ENCODE data around the gene LRRC71.

Gene LRRC71

DNA sequence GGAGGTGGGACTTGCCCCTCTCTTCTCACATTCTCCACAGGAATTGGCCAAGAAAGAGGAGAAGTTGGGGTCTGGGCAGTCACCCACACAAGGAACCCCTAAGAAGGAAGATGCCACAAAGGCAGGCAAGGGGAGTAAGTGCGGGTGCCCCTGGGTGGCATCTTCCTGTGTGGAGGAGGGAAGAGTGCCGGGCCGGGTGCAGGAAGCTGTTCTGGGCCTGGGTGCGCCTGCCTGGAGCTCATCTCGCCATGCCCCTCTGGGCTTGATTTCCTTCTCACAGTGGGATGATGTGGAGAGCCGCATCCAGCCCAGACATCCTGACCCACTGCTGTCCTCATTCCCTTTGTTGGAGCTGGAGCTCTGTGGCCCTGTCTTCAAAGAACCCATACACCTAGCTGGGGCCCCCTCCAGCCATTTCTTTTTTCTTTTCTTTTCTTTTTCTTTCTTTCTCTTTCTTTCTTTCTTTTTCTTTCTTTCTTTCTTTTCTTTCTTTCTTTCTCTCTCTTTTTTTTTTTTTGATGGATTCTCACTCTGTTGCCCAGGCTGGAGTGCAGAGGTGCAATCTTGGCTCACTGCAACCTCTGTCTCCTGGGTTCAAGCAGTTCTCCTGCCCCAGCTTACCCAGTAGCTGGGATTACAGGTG is 9.3 kb downstream of the LRRC71 start:
- DNase-seq = no peak

GRCh38 chr1:156930483-156930882 is 10.1 kb downstream of the LRRC71 start:
- DNase-seq = no peak

GRCh38 chr1:156931211-156931952 is 10.9 kb downstream of the LRRC71 start:
- DNase-seq = no peak

GRCh38 chr1:156931974-156932710 is 11.7 kb downstream of the LRRC71 start:
- no peak for DNase-seq

DNA sequence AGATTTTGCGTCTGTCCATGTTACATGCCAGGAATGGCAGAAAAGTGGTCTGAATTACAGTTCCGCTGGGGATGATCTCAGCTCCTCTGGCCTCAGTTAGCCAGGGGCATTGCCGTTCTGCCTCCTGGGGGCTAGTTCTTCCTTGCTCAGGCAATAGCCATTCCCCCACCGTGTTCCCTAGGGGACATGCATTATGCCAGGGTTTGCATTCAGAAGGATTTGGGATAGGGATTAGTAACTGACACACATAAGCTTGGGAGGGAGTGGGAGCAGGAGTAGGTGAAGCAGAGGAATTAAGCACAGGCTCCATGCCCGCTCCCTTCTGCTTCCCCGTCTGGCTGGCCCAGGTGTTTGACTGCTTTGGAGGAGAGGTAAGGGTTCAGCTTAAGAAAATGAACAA is 12.7 kb downstream of the LRRC71 start:
- DNase-seq = no peak

- no peak for DNase-seq
These were observed 15.2 kb downstream of the LRRC71 start for GRCh38 chr1:156935505-156936128.

GRCh38 chr1:156936191-156936590 is 15.8 kb downstream of the LRRC71 start:
- DNase-seq = no peak

- DNase-seq = no peak
These were observed 16.3 kb downstream of the LRRC71 start for GRCh38 chr1:156936721-156937220.

DNA sequence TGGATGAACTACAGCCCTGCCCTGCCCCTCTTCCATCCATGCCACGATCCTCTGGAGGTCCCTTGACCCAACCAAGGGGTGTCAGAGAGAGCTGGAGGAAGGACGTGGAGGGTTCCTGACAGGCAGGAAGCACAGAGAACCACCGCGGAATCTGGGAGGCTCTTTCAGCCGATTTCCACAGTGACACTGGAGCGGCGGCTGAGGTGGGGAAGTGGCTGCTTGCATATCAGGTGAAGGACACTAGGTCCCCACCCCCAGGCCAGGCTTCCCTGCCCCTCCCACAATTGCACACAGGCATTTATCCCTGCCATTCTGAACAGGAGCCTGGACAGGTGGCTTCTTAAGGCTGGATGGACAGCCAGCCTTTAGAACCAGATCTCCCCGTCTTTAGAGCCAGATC is 17.5 kb downstream of the LRRC71 start:
- DNase-seq = no peak

DNA sequence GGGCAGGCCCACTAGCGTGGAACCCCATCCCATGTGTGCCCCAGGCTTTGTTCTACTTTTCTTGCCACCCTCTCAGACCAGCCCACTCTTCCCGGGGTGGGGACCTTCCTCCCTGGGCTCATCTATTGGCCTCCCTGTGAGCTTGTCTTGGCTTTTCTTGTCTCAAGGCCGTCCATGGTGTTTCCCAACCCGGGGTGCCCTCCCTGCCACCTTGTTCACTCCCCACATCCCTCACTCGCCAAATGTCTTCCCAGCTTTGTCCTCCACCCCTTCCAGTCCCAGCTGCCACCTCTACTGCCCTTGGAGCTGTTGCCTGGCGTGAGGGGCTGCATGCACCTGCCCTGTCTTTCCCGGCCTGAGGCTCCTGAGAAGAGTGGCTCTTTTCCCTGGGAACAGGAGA is 18.4 kb downstream of the LRRC71 start:
- no peak for DNase-seq

- DNase-seq = no peak
These were observed 19.4 kb downstream of the LRRC71 start for GRCh38 chr1:156939786-156940334.

DNA sequence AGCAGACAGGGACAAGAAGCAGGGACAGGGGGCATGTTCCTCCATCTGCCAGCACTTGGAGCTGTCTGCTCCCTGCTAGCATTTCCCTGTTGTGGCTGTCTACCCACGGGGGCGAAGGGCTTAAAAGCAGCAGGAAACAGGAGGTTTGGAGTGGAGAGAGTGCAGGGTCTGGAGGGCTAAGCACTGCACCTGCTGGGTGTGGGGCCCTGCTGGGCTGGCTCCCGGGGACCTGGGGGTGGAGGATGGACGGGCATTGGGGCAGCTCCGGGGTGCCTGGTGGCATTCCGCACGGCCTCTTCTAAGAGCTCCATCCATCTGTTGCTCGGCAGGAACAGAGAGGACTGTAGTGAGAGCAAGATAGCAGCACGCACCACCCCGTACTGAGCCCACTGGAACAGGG is 21.2 kb downstream of the LRRC71 start:
- no peak for DNase-seq

- no peak for DNase-seq
These were observed 21.7 kb downstream of the LRRC71 start for GRCh38 chr1:156942176-156942575.

GRCh38 chr1:156942576-156942975 is 22.1 kb downstream of the LRRC71 start:
- no peak for DNase-seq

DNA sequence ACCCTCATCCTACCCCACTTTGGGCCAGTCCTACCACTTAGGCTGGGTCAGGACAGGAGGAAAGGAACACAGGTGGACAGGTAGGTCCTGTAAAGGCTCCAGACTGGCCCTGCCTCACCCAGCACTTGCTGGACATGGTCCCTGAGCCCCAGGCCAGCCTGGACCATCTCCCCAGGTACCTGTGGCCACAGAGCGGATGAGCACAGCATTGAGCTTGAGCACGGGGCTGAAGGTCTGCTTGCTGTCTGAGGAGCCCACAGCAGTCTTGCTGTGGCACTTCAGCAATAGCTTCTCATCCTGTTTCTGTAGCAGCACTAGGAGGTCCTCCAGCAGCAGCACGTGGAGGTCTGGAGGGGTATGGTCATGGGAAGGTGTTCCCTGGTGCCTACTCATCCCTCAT is 23.3 kb downstream of the LRRC71 start:
- DNase-seq = no peak

DNA sequence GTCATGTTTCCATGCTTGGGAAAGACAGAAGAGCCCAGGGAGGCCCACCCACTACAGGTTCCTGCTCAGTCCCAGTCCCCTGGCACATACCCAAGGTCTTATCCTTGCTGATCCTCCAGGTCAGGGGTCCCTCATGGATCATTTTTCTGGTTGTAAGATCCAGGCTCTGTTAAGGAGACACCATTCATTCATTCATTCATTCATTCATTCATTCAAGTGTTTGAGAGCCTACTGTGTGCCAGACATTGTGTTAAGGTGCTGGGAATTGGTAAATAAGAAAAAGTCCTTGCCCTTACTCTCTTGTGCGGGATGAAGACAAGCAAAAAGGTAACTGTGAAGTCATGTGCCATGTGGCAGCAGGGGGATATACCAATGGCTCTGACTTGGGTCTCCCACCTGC is 23.8 kb downstream of the LRRC71 start:
- DNase-seq = no peak

DNA sequence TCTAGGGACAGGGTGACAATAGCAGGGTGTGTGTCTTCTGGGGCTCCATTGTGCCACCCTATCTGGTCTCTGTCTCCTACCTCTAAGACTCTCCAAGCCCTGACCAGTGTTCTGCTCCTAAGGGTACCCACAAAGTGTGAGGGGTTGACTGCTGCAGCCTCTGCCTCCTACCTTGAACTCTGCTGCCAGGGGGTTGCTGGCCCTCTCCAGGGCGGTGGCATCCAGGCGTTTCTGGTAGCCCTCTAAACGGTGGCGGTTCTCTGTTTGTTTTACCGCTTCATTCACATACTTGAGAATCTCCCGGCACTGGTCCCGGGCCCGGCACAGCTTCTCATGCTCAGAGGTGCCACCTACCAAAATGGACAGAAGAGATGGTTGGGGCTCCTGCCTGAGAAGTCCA is 24.4 kb downstream of the LRRC71 start:
- DNase-seq = no peak

- no peak for DNase-seq
These were observed 25.6 kb downstream of the LRRC71 start for GRCh38 chr1:156945881-156946661.

GRCh38 chr1:156947127-156947526 is 26.7 kb downstream of the LRRC71 start:
- DNase-seq = no peak

DNA sequence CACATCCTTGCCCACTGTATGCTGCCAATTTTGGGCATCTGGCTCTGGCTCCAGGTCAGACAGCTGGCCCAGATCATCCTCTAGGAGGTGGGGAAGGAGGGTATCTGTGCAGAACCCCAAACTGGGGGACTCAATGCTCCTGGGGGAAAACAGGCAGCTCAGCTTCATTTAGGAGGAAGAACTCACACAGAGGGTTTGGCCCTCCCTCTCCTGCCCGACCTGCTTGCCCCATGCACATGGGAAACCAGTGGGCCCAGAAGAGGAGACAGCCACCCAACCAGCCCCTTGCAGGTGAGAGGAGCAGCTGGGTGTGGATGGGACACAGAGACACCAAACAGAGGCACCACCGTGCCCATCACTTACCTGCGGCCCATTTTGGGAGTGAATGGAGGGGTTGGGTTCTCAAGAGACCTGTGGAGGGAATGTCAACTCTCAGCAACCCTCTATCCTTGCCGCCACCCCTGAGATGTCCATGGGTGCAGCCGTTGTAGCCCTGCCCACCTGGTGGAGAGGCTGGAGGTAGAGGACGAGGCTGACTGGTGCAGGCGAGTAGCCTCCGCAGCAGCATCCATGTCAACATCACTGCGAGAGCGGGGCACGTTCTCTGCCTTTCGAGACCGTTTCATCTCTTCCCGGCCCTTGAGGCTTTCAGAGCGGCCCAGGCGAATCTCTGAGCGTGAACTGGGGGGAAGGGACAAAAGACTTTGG is 27.5 kb downstream of the LRRC71 start:
- no peak for DNase-seq

DNA sequence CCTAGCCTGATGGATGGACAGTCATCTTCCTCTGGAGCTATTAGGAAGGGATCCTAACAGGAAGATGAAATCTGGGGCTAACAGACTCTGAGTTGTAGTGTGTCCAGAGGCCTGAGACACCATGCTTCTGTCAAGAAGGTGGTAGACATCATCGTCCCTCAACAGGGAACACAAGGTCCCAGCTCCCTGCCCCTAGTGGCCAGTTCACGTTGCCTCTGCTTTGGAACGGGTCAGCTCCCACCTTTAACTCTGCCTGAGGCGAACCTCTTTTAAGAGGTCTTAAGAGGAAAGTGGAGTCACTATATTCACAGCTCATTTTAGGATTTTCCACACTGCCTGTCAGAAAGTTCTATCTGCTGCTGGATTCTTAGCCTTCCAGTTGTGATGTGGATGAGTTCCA is 28.3 kb downstream of the LRRC71 start:
- DNase-seq = no peak

GRCh38 chr1:156949127-156949526 is 28.7 kb downstream of the LRRC71 start:
- no peak for DNase-seq

All from stimulated activated CD4-positive, alpha-beta T cell treated with anti-CD3 and anti-CD28 coated beads, Interleukin-2, amount 100 ng/mL, for 48 hours (primary cell).